PC-3 (cell line): ENCODE results near the gene CYTH3.

Experiments used
- EZH2 ChIP-seq: fragments of 300-600 bp; sonication (generic); IDR thresholded peaks from one replicate; pipeline ENCODE4 v1.6.1; 2017; ENCODE audit warnings: antibody characterized with exemption, mild to moderate bottlenecking, low read length; ENCODE audit not compliant: unreplicated experiment
- TF ChIP-seq, protein P1 (sequence below): fragments of 300-600 bp; sonication (generic); conservative IDR thresholded peaks from 2 replicates; pipeline ENCODE4 v1.5.1; 2017; ENCODE audit warnings: antibody characterized with exemption, low read depth, mild to moderate bottlenecking, low read length

GRCh38 chr7:6200971-6201370 lies 71.5 kb downstream of the CYTH3 start:
- TF ChIP-seq, protein P1, sequence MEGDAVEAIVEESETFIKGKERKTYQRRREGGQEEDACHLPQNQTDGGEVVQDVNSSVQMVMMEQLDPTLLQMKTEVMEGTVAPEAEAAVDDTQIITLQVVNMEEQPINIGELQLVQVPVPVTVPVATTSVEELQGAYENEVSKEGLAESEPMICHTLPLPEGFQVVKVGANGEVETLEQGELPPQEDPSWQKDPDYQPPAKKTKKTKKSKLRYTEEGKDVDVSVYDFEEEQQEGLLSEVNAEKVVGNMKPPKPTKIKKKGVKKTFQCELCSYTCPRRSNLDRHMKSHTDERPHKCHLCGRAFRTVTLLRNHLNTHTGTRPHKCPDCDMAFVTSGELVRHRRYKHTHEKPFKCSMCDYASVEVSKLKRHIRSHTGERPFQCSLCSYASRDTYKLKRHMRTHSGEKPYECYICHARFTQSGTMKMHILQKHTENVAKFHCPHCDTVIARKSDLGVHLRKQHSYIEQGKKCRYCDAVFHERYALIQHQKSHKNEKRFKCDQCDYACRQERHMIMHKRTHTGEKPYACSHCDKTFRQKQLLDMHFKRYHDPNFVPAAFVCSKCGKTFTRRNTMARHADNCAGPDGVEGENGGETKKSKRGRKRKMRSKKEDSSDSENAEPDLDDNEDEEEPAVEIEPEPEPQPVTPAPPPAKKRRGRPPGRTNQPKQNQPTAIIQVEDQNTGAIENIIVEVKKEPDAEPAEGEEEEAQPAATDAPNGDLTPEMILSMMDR, result no peak
- no peak for TF ChIP-seq EZH2
